Endometrium (tissue), 2 donors: Measurements from ENCODE around the gene FLT4.
A peak's percentile ranks its signal among the peaks of the same experiment; 100 is the strongest.
"Not testable (repeated sequence)": the region's sequence is repeated elsewhere in the genome, so short reads cannot be mapped to it uniquely, and the experiment has no call there.

Experiments used
- FAIRE-seq: peaks from 2 replicates; lab custom pipeline; 2012; peaks lifted over from hg19 to GRCh38; lab: Jason Lieb, UNC
- donor health status: control.
- donor health status: control.

FLT4 gene

GRCh38 chr5:180649297-180650039 lies at the start of gene FLT4:
Gene FLT4, minus strand, starts transcription at chr5:180649600. Its CDS starts 55 bp downstream, at chr5:180649545.
- no peak for FAIRE-seq

- no peak for FAIRE-seq
These were observed 49.6 kb upstream of the FLT4 start for GRCh38 chr5:180699042-180699441.

- no peak for FAIRE-seq
These were observed 46.7 kb upstream of the FLT4 start for GRCh38 chr5:180696116-180696515.

- FAIRE-seq: no peak
These were observed 43.0 kb upstream of the FLT4 start for GRCh38 chr5:180692429-180692828.

- no peak for FAIRE-seq
These were observed 41.6 kb upstream of the FLT4 start for GRCh38 chr5:180691046-180691445.

- FAIRE-seq: no peak
These were observed 41.2 kb upstream of the FLT4 start for GRCh38 chr5:180690562-180690961.

- FAIRE-seq: peak; percentile 71
These were observed 40.4 kb upstream of the FLT4 start for GRCh38 chr5:180689775-180690174.

- FAIRE-seq: no peak
These were observed 39.8 kb upstream of the FLT4 start for GRCh38 chr5:180689071-180689694.

GRCh38 chr5:180688330-180689070 lies 39.1 kb upstream of the FLT4 start:
- FAIRE-seq: peak; percentile 33

- FAIRE-seq: not testable (repeated sequence)
These were observed 37.4 kb upstream of the FLT4 start for GRCh38 chr5:180686799-180687198.

- no peak for FAIRE-seq
These were observed 35.3 kb upstream of the FLT4 start for GRCh38 chr5:180684623-180685161.

GRCh38 chr5:180683220-180683922 lies 34.0 kb upstream of the FLT4 start:
- no peak for FAIRE-seq

- FAIRE-seq: no peak
These were observed 33.2 kb upstream of the FLT4 start for GRCh38 chr5:180682560-180682959.

GRCh38 chr5:180682008-180682407 lies 32.6 kb upstream of the FLT4 start:
- not testable (repeated sequence) for FAIRE-seq

GRCh38 chr5:180678319-180678718 lies 28.9 kb upstream of the FLT4 start:
- FAIRE-seq: not testable (repeated sequence)

GRCh38 chr5:180675036-180675635 lies 25.7 kb upstream of the FLT4 start:
- no peak for FAIRE-seq

GRCh38 chr5:180674090-180674475 lies 24.7 kb upstream of the FLT4 start:
- not testable (repeated sequence) for FAIRE-seq

GRCh38 chr5:180673371-180674089 lies 24.1 kb upstream of the FLT4 start:
- no peak for FAIRE-seq

GRCh38 chr5:180671958-180672524 lies 22.6 kb upstream of the FLT4 start:
- FAIRE-seq: not testable (repeated sequence)

- no peak for FAIRE-seq
These were observed 21.4 kb upstream of the FLT4 start for GRCh38 chr5:180670586-180671359.
